HCT116 (cell line): ENCODE measurements around the gene GNG12. TPM values are rescaled to one million over a fixed set of nuclear protein-coding genes. Genes with fewer than 3 reads are reported as not detected.
A peak's percentile ranks its signal among the peaks of the same experiment; 100 is the strongest.

ENCODE experiments used
- ATAC-seq: fragments of 200-7000 bp; cut with Tn5 transposase; 2 replicates; pipeline ENCODE4 v1.9.1; 2020; ENCODE audit warnings: mild to moderate bottlenecking, moderate library complexity
- BruUV-seq: library from RNA; stranded (reverse); fragments of 400-500 nt; replicated peaks from 2 replicates; lab custom pipeline; 2021; lab: Mats Ljungman, UMichigan
- CTCF ChIA-PET: fragments of 300-600 bp; sonication (Branson Sonifier 250); formaldehyde crosslinking; loops from one replicate; lab custom pipeline; 2021; ENCODE audit warnings: antibody characterized with exemption; lab: Charles Lee
- POLR2A ChIA-PET: fragments of 300-600, 350-600 bp; sonication (Branson Sonifier 250); formaldehyde crosslinking; loops from one replicate; lab custom pipeline; 2021; ENCODE audit warnings: antibody characterized with exemption; lab: Charles Lee
- RAD21 ChIA-PET, 2 experiments: fragments of 300-600 bp; sonication (Branson Sonifier 250); formaldehyde crosslinking; loops; one replicate each; lab custom pipeline; 2023; ENCODE audit warnings: low total read pairs in 2 of 2; ENCODE audit not compliant: uncharacterized antibody in 2 of 2, unreplicated experiment in 2 of 2, low non-redundant PET in 1 of 2; lab: Charles Lee
- DNase-seq: peaks from one replicate; pipeline ENCODE4 v3.0.0-alpha.2; 2010; ENCODE audit warnings: low read depth, low spot score
- H2AFZ ChIP-seq: fragments of 200-600 bp; shearing (Covaris generic), sonication (generic); 2 replicates; pipeline ENCODE4 v1.6.1; 2017; ENCODE audit warnings: low read depth, mixed run types, mixed read lengths, antibody characterized with exemption, low read length; ENCODE audit not compliant: poor library complexity, severe bottlenecking
- H3K27ac ChIP-seq: 2 replicates; pipeline ENCODE4 v1.5.1; 2012; ENCODE audit warnings: low read depth, low read length
- H3K27me3 ChIP-seq: fragments of 200-600 bp; sonication (generic); 2 replicates; pipeline ENCODE4 v1.6.1; 2016; ENCODE audit warnings: mixed run types, low read length, mixed read lengths; ENCODE audit not compliant: insufficient read depth
- H3K36me3 ChIP-seq, 2 experiments: fragments of 200-500 bp in 1 of 2; fragments of 200-600 bp in 1 of 2; sonication (Bioruptor generic) in 1 of 2; sonication (generic) in 1 of 2; 2 replicates each; pipeline versions ENCODE4 v1.5.1 to v1.6.1; 2014 to 2016; ENCODE audit warnings: low read length in 2 of 2, inconsistent platforms in 1 of 2, mixed read lengths in 1 of 2, mixed run types in 1 of 2; ENCODE audit not compliant: insufficient read depth in 2 of 2, control insufficient read depth in 1 of 2
- H3K4me1 ChIP-seq, 2 experiments: fragments of 200-600 bp in 1 of 2; sonication (generic) in 1 of 2; 2 replicates each; pipeline versions ENCODE4 v1.5.1 to v1.6.1; 2012 to 2017; ENCODE audit warnings: low read length in 2 of 2, inconsistent platforms in 1 of 2, mild to moderate bottlenecking in 1 of 2, mixed read lengths in 1 of 2, mixed run types in 1 of 2, moderate library complexity in 1 of 2; ENCODE audit not compliant: insufficient read depth in 2 of 2, control insufficient read depth in 1 of 2
- H3K4me2 ChIP-seq: fragments of 200-600 bp; sonication (generic); 2 replicates; pipeline ENCODE4 v1.6.1; 2017; ENCODE audit warnings: mixed run types, low read length, mixed read lengths
- H3K4me3 ChIP-seq, 2 experiments: fragments of 200-600 bp in 1 of 2; sonication (generic) in 1 of 2; replicated peaks in 1 of 2; 2 replicates each; pipeline ENCODE4 v1.5.1; 2011 to 2016; ENCODE audit warnings: low read length in 2 of 2, control low read depth in 1 of 2, low read depth in 1 of 2, mild to moderate bottlenecking in 1 of 2, mixed read lengths in 1 of 2, mixed run types in 1 of 2
- H3K79me2 ChIP-seq: fragments of 200-600 bp; sonication (generic); 2 replicates; pipeline ENCODE4 v1.6.1; 2017; ENCODE audit warnings: mild to moderate bottlenecking, mixed run types, low read length, moderate library complexity, mixed read lengths; ENCODE audit not compliant: insufficient read depth
- H3K9ac ChIP-seq: fragments of 200-600 bp; sonication (generic); 2 replicates; pipeline ENCODE4 v1.6.1; 2016; ENCODE audit warnings: low read length, mixed read lengths
- H3K9me2 ChIP-seq: fragments of 200-600 bp; sonication (generic), shearing (Covaris generic); 2 replicates; pipeline ENCODE4 v1.6.1; 2017; ENCODE audit warnings: mixed run types, mild to moderate bottlenecking, moderate library complexity; ENCODE audit not compliant: insufficient read depth
- H3K9me3 ChIP-seq, 2 experiments: fragments of 200-500 bp in 1 of 2; fragments of 200-600 bp in 1 of 2; sonication (Bioruptor generic) in 1 of 2; sonication (generic) in 1 of 2; 2 replicates each; pipeline ENCODE4 v1.6.1; 2014 to 2017; ENCODE audit warnings: low read length in 2 of 2, mixed read lengths in 2 of 2, inconsistent platforms in 1 of 2, low read depth in 1 of 2, mild to moderate bottlenecking in 1 of 2, mixed run types in 1 of 2, moderate library complexity in 1 of 2; ENCODE audit not compliant: control insufficient read depth in 1 of 2, insufficient read depth in 1 of 2
- H4K20me1 ChIP-seq: fragments of 200-600 bp; sonication (generic), shearing (Covaris generic); 2 replicates; pipeline ENCODE4 v1.6.1; 2017; ENCODE audit warnings: mixed run types, mild to moderate bottlenecking, moderate library complexity; ENCODE audit not compliant: insufficient read depth
- CBX3 ChIP-seq: IDR thresholded peaks from 2 replicates; pipeline ENCODE4 v1.6.1; 2012; ENCODE audit warnings: low read depth
- RAD21 ChIP-seq: IDR thresholded peaks from 2 replicates; pipeline ENCODE4 v1.6.1; 2012; ENCODE audit warnings: low read depth, mild to moderate bottlenecking
- SP1 ChIP-seq: IDR thresholded peaks from 2 replicates; pipeline ENCODE4 v1.6.1; 2012; ENCODE audit warnings: low read depth
- ZNF274 ChIP-seq: fragments of 200-500 bp; sonication (Bioruptor generic); IDR thresholded peaks from 2 replicates; pipeline ENCODE4 v1.6.1; 2014; ENCODE audit warnings: mild to moderate bottlenecking, low read depth, low read length, inconsistent platforms
- intact Hi-C: fragments of 100-400 bp; cut with micrococcal nuclease; formaldehyde crosslinking; loops from 2 replicates; pipeline ENCODE4 v1.10.0; 2022
- total RNA-seq: library from RNA; stranded (reverse); gene quantifications from one replicate; pipeline ENCODE4 v1.2.1, GENCODE V29; 2021; ENCODE audit not compliant: unreplicated experiment
- TF ChIP-seq, protein P1 (sequence below): IDR thresholded peaks from 2 replicates; pipeline ENCODE4 v1.6.1; 2011; ENCODE audit warnings: mild to moderate bottlenecking, low read length, moderate library complexity; ENCODE audit not compliant: insufficient replicate concordance; ENCODE audit errors: extremely low read depth

GNG12 gene
- total RNA-seq, 1 experiment from 2014 or later, result 49.6 TPM

GRCh38 chr1:67764633-67765032 lies 68.6 kb downstream of the GNG12 start:
- Histone ChIP-seq H3K4me2 (no peak overlapping the region), H2AFZ (no peak overlapping the region), H3K9ac (no peak overlapping the region), H3K4me3 (no peak overlapping the region), H3K4me1 (peaks cover 8 to 13% of the 10 kb centered on the region in 2 experiments; a peak in 3 of 4 replicates), H4K20me1 (no peaks in the 10 kb centered on the region), H3K79me2 (no peaks in the 10 kb centered on the region), H3K9me3 (no peaks in the 10 kb centered on the region), H3K27me3 (no peaks in the 10 kb centered on the region), H3K27ac (no peak overlapping the region), H3K36me3 (no peaks in the 10 kb centered on the region)
- no TSS peak for BruUV-seq
- RAD21 ChIA-PET, result no interaction called here
- intact Hi-C loops, result loop anchor here (5.0 kb wide), 2 partner anchors 248 to 348 kb away; no protein-coding TSS in a partner anchor
- no peak for DNase-seq
- TF ChIP-seq CBX3 (no peak), ZNF274 (no peak), SP1 (no peak)
- TF ChIP-seq, all 23 proteins: peak for 0
- ChIA-PET CTCF (interaction anchor here (1.1 to 4.0 kb wide), 3 partner anchors 232 to 344 kb away, joined by 4 to 19 read pairs (median 11); no protein-coding TSS in a partner anchor), POLR2A (no interaction called here)
- no peaks in the 10 kb centered on the region for H3K9me2 ChIP-seq
- ATAC-seq, result no peak

DNA sequence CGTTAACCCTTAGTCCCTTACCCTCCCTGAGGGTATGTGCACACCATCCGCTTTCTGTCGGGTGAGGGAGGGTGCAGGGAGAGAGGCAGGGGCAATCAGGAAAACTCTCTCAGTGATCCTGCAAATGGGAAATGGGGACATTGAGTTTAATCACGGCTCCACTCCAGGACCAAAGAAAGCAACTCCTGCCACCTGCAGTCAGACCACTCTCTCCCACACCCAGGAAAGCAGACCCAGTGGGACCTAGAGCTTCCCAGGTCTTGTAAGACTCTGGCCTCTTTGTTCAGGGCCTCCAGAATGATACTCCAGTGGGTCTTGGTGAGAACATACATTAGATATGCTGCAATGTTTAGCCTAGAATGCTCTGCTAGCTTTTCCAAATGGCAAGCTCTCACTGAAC lies 71.5 kb downstream of the GNG12 start:
- ChIA-PET RAD21 (no interaction called here), POLR2A (interaction anchor here (1.0 kb wide), 2 partner anchors 10 to 77 kb away, joined by 4 to 9 read pairs; partner anchors contain the start of gene GADD45A)
- DNase-seq, result no peak
- no peaks in the 10 kb centered on the region for H3K27me3 ChIP-seq
- H3K27ac ChIP-seq, result no peak overlapping the region
- no peaks in the 10 kb centered on the region for H3K9me3 ChIP-seq
- H4K20me1 ChIP-seq, result no peaks in the 10 kb centered on the region
- BruUV-seq, result no TSS peak
- H3K9ac ChIP-seq, result no peak overlapping the region
- no peak overlapping the region for H3K4me3 ChIP-seq
- intact Hi-C loops, result no loop called here
- H3K4me2 ChIP-seq, result no peak overlapping the region
- peaks cover 8 to 17% of the 10 kb centered on the region in 2 experiments; a peak in 3 of 4 replicates for H3K4me1 ChIP-seq
- TF ChIP-seq RAD21, result peak; percentile 16; the same call in 1 of the 2 replicates
- TF ChIP-seq, protein P1, sequence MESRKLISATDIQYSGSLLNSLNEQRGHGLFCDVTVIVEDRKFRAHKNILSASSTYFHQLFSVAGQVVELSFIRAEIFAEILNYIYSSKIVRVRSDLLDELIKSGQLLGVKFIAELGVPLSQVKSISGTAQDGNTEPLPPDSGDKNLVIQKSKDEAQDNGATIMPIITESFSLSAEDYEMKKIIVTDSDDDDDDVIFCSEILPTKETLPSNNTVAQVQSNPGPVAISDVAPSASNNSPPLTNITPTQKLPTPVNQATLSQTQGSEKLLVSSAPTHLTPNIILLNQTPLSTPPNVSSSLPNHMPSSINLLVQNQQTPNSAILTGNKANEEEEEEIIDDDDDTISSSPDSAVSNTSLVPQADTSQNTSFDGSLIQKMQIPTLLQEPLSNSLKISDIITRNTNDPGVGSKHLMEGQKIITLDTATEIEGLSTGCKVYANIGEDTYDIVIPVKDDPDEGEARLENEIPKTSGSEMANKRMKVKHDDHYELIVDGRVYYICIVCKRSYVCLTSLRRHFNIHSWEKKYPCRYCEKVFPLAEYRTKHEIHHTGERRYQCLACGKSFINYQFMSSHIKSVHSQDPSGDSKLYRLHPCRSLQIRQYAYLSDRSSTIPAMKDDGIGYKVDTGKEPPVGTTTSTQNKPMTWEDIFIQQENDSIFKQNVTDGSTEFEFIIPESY, result no peak
- TF ChIP-seq, all 23 proteins: peak for 1
- H3K9me2 ChIP-seq, result no peaks in the 10 kb centered on the region
- CTCF ChIA-PET, result interaction anchor here (3.6 to 4.9 kb wide), 2 partner anchors 227 to 238 kb away, joined by 21 to 149 read pairs; no protein-coding TSS in a partner anchor
- H3K36me3 ChIP-seq, result no peaks in the 10 kb centered on the region
- ATAC-seq, result no peak
- no peaks in the 10 kb centered on the region; the same call in 1 of the 2 replicates for H3K79me2 ChIP-seq
- no peak overlapping the region for H2AFZ ChIP-seq
